ENCODE measurements around the gene CRIP1.

CRIP1 gene

DNA sequence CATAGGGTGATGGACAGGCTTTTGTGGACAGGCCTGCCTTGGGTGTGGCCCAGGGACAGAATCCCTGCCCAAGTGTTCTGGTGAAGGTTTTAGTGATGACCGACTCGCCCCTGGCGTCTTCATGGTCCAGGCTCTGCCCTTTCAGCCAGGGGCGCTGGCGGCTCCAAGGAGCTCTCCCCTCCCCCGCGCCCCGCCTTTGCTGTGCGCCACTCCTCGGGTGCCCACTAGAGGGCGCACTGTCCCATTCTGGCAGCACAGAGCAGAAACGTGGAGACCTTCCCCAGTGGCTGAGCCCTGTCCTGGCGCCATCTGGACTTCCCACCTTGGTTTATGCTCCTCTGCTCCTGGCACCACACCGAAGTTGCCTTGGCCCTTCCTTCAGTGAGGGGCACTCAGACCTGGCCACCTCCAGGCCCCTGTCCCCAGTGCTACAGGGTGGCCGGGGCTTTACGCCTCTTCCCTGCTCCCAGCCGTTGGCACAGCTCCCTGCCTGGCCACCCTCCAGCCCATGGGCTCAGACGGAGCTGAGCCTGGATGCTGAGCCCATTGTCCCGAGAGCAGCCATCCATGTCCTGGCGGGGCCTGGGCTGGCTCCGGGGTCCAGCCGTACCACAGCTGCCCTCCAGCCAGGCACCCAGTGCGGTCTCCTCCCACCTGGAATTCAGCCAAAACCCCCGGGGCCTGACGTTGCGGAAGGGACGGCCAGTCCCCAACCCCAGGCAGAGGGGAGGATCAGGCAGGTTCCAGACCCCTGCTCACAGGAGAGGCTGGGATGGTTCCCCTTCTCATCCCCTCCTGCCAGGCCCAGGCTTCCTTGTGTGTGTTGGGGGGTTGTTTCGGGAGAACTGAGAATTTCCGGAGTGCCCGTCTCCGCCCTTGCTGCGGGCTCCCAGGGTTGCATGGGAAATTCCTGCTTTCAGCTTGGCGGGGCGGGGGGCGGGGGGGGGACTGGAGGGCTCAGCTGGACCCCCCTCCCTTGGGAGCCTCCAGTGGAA is 5.6 kb upstream of the CRIP1 start:
- no peak for TF ChIP-seq ZFX (IDR thresholded peaks at IDR 0.05; ENCODE audit: borderline replicate concordance)
- TF ChIP-seq, protein P1, sequence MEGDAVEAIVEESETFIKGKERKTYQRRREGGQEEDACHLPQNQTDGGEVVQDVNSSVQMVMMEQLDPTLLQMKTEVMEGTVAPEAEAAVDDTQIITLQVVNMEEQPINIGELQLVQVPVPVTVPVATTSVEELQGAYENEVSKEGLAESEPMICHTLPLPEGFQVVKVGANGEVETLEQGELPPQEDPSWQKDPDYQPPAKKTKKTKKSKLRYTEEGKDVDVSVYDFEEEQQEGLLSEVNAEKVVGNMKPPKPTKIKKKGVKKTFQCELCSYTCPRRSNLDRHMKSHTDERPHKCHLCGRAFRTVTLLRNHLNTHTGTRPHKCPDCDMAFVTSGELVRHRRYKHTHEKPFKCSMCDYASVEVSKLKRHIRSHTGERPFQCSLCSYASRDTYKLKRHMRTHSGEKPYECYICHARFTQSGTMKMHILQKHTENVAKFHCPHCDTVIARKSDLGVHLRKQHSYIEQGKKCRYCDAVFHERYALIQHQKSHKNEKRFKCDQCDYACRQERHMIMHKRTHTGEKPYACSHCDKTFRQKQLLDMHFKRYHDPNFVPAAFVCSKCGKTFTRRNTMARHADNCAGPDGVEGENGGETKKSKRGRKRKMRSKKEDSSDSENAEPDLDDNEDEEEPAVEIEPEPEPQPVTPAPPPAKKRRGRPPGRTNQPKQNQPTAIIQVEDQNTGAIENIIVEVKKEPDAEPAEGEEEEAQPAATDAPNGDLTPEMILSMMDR (IDR thresholded peaks at IDR 0.05) = peak; percentile 98
- peak overlapping the region; percentile 100 for H3K27ac ChIP-seq

DNA sequence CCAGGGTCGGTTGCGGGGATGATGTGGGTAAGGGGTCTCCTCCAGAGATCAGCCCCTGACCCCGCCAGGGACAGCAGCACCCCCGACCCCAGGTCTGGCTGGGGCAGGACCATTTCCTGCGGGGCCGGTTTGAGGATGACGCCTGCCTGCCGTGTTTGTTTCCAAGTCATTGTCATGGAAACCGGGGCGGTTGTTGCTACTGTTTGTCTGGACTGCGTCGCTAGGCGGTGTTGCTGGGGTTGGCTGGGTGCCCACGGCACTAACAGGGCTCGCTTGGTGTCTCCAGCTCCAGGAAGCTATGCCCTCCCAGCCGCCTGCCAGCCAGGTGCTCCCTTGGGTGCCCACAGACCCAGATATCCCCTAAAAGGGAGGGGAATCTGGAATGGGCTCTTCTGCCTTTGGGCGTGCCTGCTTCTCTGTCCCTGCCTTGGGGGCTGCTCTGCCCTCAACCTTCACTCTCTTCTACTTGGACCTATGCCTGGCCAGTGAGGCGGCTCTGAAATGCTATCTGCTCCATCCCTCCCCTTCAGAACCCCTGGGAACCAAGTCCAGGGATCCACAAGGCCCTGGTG is 4.7 kb upstream of the CRIP1 start:
- peak overlapping the region; percentile 100 for H3K27ac ChIP-seq
- TF ChIP-seq ZFX (IDR thresholded peaks at IDR 0.05; ENCODE audit: borderline replicate concordance) = no peak
- TF ChIP-seq, protein P1 (IDR thresholded peaks at IDR 0.05) = no peak

DNA sequence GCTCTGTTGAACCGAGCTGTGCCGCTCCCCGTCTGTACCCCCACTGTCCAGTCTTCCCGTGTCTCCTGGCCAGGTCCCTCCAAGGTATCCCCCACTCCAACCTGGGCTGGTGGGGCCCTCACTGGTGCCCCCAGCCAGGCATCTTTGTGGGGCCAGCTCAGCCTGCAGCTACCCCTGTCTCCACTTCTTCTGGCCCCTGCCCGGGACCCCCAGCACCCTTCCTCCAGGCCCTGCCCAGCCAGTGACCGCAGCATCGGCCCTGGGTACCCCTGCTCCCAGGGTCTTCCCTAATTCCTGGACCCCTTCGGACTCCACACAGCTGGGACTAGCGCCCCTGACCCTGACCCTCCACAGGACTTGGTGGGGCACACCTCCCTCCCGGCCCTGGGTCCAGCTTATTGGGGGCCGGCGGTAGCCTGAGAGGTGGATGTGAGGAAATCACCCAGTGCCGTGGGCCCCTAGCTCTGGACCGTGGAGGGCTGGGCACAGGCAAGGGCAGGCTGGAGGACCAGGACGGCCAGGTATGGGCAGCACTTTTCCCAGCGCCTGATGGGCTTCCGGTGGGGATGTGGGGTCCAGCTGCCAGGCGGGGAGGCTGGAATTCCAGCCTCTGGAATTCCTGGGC is 4.1 kb upstream of the CRIP1 start:
- H3K27ac ChIP-seq = peak overlapping the region; percentile 100
- no peak for TF ChIP-seq ZFX (IDR thresholded peaks at IDR 0.05; ENCODE audit: borderline replicate concordance)
- TF ChIP-seq, protein P1 (IDR thresholded peaks at IDR 0.05) = no peak

DNA sequence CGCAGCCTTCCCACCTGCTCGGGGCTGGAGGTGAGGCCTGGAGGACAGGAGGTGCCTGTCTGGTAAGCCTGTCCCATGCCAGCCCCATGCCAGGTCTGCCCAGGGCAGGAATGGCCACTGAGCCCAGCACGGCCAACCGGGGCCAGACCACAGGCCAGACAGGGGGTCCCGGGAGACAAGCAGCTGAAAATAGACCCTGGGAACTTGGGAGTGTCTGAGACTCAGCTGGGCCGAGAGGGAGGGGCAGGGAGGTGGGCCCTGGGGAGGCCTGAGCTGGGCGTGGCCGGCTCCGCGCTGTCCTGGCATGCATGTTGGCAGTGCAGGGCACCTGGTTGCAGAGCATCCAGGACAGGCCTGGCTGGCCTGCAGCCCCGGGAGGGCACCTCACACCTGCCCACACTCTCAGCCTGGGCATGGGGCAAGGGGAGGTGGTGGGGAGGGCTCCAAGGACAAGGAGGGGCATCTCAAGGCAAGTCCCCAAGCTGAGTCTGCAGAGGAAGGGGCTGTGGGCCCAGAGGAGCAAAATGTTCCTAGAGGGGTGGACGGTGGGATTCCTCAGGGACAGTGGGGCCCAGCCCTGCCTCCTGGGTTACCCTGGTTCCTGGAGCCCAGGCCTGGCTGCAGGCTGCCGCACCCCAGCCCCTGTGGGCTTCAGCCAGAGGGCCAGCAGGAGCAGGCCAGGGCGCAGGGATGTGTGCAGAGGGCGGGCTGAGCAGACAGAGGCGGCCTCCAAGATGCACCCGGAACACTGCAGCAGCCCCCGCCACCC is 3.2 kb upstream of the CRIP1 start:
- peak overlapping the region; percentile 100 for H3K27ac ChIP-seq
- TF ChIP-seq, protein P1 (IDR thresholded peaks at IDR 0.05) = no peak

DNA sequence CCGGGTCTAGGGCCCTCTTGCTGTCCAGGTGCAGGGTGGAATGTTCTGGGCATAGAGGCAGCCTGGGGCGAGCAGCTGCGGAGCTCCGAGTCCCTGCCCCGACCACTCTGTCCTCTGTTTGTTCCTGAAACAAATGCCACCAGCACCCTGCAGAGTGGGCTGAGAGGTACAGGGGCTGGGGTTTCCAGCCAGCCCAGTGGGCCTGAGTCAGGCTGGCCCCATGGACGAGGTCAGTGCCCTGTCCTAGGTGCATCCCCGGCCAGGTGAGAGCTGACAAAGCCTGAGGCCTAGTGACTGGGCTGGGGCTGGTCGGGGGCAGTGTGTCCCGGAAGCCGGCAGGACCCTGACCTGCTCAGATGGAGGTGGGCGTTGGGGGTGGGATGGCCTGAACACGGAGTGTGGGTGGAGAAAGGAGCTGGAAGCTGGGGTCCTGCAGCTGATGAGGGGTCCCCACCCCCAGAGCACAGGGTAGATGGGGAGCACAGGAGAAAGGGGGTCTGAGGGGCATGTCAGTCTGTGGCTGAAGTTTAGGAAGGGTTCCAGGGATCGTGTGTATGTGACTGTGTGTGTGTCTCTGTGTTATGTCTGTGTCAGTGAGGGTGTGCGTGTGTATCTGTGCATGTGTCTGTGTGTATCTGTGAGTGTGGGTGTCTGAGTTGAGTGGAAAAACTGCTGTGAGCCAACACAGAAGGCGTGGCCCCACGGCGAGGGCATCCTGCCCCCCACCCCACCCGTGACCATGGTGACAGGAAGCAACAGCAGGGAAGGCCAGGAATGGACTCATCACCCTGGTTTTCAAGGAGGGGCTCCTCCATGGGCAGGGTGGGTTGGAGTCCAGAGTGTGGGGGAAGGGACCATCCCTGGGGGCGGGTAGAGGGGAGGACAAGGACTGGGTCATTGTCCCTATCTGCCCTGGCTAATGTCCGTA is 2.4 kb upstream of the CRIP1 start:
- TF ChIP-seq, protein P1 (IDR thresholded peaks at IDR 0.05) = no peak
- no peak for TF ChIP-seq ZFX (IDR thresholded peaks at IDR 0.05; ENCODE audit: borderline replicate concordance)
- H3K27ac ChIP-seq = peak overlapping the region; percentile 100

DNA sequence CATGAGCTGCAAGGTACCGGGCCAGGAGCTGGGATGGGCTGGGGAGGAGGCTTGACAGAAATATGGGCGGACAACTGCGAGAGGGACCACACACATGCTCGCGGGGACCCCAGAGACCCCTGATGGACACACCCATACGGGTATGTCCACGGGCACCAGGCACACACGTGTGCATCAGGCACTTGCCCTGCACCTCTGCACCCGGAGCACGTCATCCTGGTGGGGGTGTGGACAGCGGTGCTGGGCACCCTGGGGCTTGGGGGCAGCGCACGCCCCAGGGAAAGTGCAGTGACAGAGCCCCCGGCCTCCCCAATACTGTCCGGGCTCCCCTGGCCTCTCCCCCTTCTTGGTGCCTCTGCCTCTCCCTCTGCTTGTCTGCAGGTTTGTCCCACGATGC is 1.7 kb upstream of the CRIP1 start:
- no peak for TF ChIP-seq ZFX (IDR thresholded peaks at IDR 0.05; ENCODE audit: borderline replicate concordance)
- TF ChIP-seq, protein P1 (IDR thresholded peaks at IDR 0.05) = no peak
- peak overlapping the region; percentile 100 for H3K27ac ChIP-seq

Measured in 22Rv1 (cell line).